ENCODE results near the gene MMP17.

The MMP17 gene

DNA sequence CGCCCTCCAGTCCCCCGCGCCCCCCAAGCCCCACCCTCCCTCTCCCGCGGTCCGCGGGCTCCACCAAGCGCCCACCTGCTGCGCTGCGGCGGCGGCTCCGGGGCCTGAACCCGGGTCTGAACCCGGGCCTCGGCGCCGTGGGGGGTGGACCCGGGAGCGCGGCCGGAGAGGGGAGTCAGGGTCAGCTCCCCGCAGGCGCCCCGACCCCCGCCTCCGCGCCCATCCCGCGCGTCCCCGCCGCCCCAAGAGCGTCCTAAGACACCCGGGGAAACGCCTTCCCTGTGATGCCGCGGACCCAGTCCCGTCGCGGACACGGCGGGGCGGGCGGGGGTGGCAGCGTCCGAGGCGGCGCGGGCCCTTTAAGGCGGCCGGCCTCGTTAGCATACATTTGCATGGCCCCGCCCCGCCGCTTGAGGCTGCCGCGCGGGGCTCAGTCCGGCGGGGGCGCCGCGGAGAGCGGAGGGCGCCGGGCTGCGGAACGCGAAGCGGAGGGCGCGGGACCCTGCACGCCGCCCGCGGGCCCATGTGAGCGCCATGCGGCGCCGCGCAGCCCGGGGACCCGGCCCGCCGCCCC lies at the start of gene MMP17:
TSS of gene MMP17 (plus strand) at position 433 of the 574 bp plus-strand sequence. CDS start at position 535, 102 bp downstream.
- no peak for TF ChIP-seq Cebpa-rat (IDR thresholded peaks at IDR 0.05)
- Histone ChIP-seq H3K9ac (peak within 1 kb of the TSS; percentile 73 to 88 (median 84)), H3K9me3 (replicated peaks in 1 of 11) (no peaks in the 10 kb centered on the region), H3K36me3 (no peaks in the 10 kb centered on the region), H3K4me2 (peak within 1 kb of the TSS; percentile 91 to 100 (median 98)), H3K27me3 (peaks cover 42 to 51% (median 45%) of the 10 kb centered on the region in 11 experiments), H4K20me1 (peaks cover 0 to 46% (median 40%) of the 10 kb centered on the region in 11 experiments; a peak in 19 of 22 replicates), H3K27ac (peak within 1 kb of the TSS in 10 of 11 experiments; percentile 46 to 84 (median 80); a peak in 19 of 22 replicates), H3K4me3 (peak within 1 kb of the TSS; percentile 68 to 85 (median 77)), H3K4me1 (peaks cover 22 to 72% (median 67%) of the 10 kb centered on the region in 10 experiments; a peak in 19 of 20 replicates)

DNA sequence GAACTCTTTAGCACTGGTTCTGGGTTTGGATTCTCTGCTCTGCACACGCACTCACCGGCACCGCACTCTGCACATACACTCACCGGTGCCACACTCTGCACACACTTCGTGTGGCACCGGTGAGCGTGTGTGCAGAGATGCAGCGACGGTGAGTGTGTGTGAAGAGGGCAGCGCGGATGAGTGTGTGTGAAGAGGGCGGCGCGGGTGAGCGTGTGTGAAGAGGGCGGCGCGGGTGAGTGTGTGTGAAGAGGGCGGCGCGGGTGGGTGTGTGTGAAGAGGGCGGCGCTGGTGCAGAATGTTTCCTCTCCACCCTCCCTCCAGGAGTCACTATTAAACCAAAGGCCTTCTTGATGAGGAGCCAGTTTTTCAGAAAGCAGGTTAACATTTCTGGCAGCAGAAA lies 49.2 kb upstream of the MMP17 start:
- Histone ChIP-seq H3K4me2 (no peak overlapping the region), H3K27me3 (no peaks in the 10 kb centered on the region), H4K20me1 (peaks cover 0 to 25% (median 2%) of the 10 kb centered on the region in 11 experiments; a peak in 9 of 22 replicates), H3K4me1 (peaks cover 53 to 71% (median 62%) of the 10 kb centered on the region in 10 experiments), H3K9me3 (replicated peaks in 1 of 11) (no peaks in the 10 kb centered on the region), H3K4me3 (no peak overlapping the region), H3K9ac (no peak overlapping the region), H3K36me3 (peaks cover 46 to 55% (median 50%) of the 10 kb centered on the region in 11 experiments), H3K27ac (no peak overlapping the region; a peak in 1 of 22 replicates)
- no peak for TF ChIP-seq Cebpa-rat (IDR thresholded peaks at IDR 0.05)

DNA sequence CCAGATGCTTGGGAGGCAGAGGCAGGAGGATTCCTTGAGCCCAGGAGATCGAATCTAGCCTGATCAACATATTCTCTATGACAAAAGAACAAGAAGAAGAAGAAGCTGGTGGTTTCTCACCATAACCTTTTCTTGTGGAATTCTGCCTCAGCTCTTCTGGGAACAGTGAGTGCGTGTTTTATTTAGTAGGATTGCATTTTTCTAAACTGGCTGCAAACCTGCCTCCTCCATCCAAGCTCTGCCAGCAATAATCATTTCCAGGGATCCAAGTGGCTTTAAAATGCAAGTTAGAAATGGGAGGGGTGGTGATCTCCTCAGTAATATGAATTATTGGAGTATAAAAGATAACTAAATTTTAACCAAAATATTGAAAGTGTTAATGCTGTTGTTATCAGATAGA lies 46.1 kb upstream of the MMP17 start:
- Histone ChIP-seq H3K4me2 (peak overlapping the region in 10 of 11 experiments; percentile 77 to 93 (median 87); a peak in 20 of 22 replicates), H3K27me3 (no peaks in the 10 kb centered on the region), H4K20me1 (peaks cover 0 to 25% (median 0%) of the 10 kb centered on the region in 11 experiments; a peak in 9 of 22 replicates), H3K9me3 (replicated peaks in 1 of 11) (no peaks in the 10 kb centered on the region), H3K36me3 (peaks cover 56 to 79% (median 74%) of the 10 kb centered on the region in 11 experiments), H3K9ac (peak overlapping the region in 3 of 11 experiments; percentile 0 to 27 (median 20); a peak in 5 of 22 replicates), H3K27ac (peak overlapping the region in 7 of 11 experiments; percentile 31 to 85 (median 77); a peak in 10 of 22 replicates), H3K4me3 (no peak overlapping the region), H3K4me1 (peaks cover 29 to 72% (median 63%) of the 10 kb centered on the region in 10 experiments)
- TF ChIP-seq Cebpa-rat (IDR thresholded peaks at IDR 0.05) = no peak

DNA sequence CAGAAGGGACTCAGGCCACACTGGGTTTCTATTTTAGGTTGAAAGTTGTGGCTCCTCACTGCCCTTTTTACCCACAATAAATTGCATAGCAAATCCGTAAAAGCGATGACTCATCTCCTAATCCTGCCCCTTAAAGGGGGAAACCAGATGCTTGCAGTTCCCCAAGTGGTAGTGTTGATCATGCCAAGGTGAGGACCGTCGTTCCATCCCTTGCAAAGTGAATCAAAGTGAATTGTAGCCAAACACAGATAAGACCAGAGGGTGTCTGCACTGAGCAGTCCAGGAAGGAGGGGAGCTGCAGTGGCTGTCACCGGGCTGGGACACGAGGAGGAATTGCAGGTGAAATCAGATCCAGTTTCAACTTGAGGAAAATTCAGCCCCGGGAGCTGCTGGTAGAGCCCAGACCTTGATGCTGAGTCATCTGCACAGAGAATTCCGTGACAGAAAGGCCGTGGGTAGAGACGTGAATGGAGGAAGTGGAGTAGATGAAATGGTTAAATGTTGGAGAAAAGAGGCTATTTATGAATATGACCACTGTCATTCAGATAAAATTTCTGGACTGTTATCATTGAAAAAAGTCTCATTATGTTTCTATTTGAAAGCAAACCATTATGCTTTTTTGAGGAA lies 44.2 kb upstream of the MMP17 start:
- no peaks in the 10 kb centered on the region for H3K27me3 ChIP-seq
- H3K4me3 ChIP-seq = peak overlapping the region in 4 of 10 experiments; percentile 25 to 41 (median 31); a peak in 4 of 20 replicates
- TF ChIP-seq Cebpa-rat (IDR thresholded peaks at IDR 0.05) = no peak
- H3K9ac ChIP-seq = peak overlapping the region in 10 of 11 experiments; percentile 32 to 72 (median 63); a peak in 15 of 22 replicates
- peak overlapping the region; percentile 69 to 93 (median 87) for H3K4me2 ChIP-seq
- peak overlapping the region in 9 of 11 experiments; percentile 58 to 85 (median 77); a peak in 18 of 22 replicates for H3K27ac ChIP-seq
- peaks cover 0 to 25% (median 0%) of the 10 kb centered on the region in 11 experiments; a peak in 9 of 22 replicates for H4K20me1 ChIP-seq
- H3K9me3 ChIP-seq (replicated peaks in 1 of 11) = peaks cover 0 to 2% (median 0%) of the 10 kb centered on the region in 11 experiments; a peak in 2 of 22 replicates
- H3K4me1 ChIP-seq = peaks cover 29 to 69% (median 63%) of the 10 kb centered on the region in 10 experiments
- H3K36me3 ChIP-seq = peaks cover 61 to 82% (median 78%) of the 10 kb centered on the region in 11 experiments

DNA sequence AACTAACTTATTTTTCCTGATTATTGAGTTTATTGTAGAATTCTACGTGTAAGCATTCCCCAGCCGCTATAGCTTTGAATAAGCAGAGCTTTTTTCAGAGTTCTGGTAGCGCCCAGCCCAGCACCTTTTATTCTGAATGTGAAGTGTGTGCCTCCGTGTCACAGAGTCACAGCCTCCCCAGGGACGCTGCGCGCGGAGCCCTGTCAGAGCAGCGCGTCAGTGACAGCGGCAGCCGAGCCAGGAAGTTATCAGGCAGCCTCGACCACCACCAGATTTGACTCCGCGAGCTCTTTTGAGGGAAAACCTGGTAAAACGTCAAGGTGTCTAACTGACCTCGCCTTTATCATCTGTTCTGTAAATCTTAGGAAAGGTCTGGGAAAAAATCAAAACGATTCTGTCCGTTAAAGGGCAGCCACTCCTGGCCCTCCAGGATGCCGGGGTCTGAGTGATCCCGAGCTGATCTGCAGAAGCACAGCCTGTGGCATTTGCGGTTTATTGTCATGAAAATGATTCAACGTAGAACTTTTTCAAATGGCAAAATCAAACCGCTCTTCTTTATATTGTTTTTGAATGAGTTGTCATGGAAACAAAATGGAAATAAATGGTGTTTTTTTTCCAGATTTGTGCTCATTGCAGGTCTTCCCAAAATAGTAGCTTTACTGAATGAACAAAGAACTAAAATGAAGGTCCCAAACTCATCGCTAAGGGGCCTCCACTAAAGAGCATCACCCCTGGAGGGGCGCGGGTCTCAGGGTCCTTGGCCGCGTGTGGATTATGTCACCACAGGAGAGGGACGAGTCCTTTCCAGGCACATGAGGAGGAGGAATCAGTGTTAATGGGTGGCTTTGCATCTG lies 43.1 kb upstream of the MMP17 start:
- Histone ChIP-seq H3K27ac (peak overlapping the region in 8 of 11 experiments; percentile 58 to 85 (median 76); a peak in 13 of 22 replicates), H3K4me1 (peaks cover 29 to 66% (median 61%) of the 10 kb centered on the region in 10 experiments), H4K20me1 (peaks cover 0 to 25% (median 0%) of the 10 kb centered on the region in 11 experiments; a peak in 9 of 22 replicates), H3K9me3 (replicated peaks in 1 of 11) (peaks cover 0 to 12% (median 6%) of the 10 kb centered on the region in 11 experiments; a peak in 19 of 22 replicates), H3K27me3 (no peaks in the 10 kb centered on the region), H3K4me3 (no peak overlapping the region), H3K36me3 (peaks cover 61 to 82% (median 78%) of the 10 kb centered on the region in 11 experiments), H3K4me2 (peak overlapping the region; percentile 69 to 93 (median 87); a peak in 19 of 22 replicates), H3K9ac (peak overlapping the region in 2 of 11 experiments; percentile 38 to 69; a peak in 2 of 22 replicates)
- TF ChIP-seq Cebpa-rat (IDR thresholded peaks at IDR 0.05) = no peak

DNA sequence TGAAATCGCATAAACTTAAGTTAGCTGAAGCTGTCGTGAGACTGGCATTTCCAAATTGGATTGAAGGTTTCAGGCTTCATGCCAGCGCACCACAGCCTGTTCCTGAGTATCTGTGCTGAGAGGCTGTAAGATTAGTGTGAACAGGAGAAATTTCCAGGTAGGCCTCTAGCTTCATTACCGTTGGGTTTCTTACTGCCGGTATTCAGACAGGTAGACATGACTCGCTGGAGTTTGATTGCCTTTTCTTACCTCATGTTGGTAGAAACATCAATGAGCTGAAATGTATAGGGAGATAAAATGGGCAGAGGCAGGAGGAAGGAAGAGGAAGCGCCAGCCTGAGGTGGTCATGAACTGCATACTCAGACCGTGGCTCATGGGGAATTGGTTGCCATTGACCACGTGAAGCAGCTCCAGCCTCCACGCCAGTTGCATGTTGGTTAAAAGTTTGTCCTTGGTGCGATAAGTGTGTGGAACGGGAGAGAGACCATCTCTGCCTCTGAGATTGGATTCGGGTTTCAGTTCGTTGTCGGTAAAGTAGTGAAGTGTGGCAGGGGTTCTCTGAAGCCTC lies 42.3 kb upstream of the MMP17 start:
- Histone ChIP-seq H4K20me1 (peaks cover 0 to 25% (median 0%) of the 10 kb centered on the region in 11 experiments; a peak in 9 of 22 replicates), H3K4me1 (peaks cover 29 to 59% (median 57%) of the 10 kb centered on the region in 10 experiments), H3K27me3 (no peaks in the 10 kb centered on the region), H3K4me2 (peak overlapping the region in 9 of 11 experiments; percentile 77 to 93 (median 87); a peak in 18 of 22 replicates), H3K4me3 (no peak overlapping the region), H3K9me3 (replicated peaks in 1 of 11) (peaks cover 0 to 19% (median 13%) of the 10 kb centered on the region in 11 experiments; a peak in 19 of 22 replicates), H3K36me3 (peaks cover 61 to 82% (median 78%) of the 10 kb centered on the region in 11 experiments), H3K9ac (peak overlapping the region in 2 of 11 experiments; percentile 31 to 38; a peak in 1 of 22 replicates), H3K27ac (peak overlapping the region in 6 of 11 experiments; percentile 19 to 85 (median 42); a peak in 11 of 22 replicates)
- TF ChIP-seq Cebpa-rat (IDR thresholded peaks at IDR 0.05) = no peak

DNA sequence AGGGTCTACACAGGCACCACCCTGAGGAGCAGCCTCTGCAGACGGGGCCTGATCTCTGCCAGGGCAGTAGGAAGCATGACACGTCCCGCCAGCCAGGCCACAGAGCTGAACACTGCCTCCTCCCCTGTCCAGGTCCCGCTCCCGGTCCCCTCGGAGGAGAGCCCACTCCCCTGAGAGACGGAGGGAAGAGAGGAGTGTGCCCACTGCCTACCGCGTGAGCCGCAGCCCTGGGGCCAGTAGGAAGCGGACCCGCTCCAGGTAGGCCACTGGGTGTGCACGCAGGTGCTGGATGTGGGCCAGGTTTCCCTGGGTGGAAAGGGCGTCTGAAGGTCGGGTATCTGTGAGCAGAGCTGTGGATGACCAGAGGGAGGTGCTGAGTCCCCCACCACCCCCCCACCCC lies 41.9 kb upstream of the MMP17 start:
- H3K9ac ChIP-seq = 0 out of 22 replicates have a peak overlapping the region, but pooled peaks of 1 of the 11 experiments have one; percentile 31
- H3K9me3 ChIP-seq (replicated peaks in 1 of 11) = peaks cover 0 to 20% (median 16%) of the 10 kb centered on the region in 11 experiments; a peak in 19 of 22 replicates
- peak overlapping the region in 6 of 11 experiments; percentile 19 to 85 (median 42); a peak in 11 of 22 replicates for H3K27ac ChIP-seq
- H3K36me3 ChIP-seq = peaks cover 64 to 82% (median 80%) of the 10 kb centered on the region in 11 experiments
- no peaks in the 10 kb centered on the region for H3K27me3 ChIP-seq
- H3K4me1 ChIP-seq = peaks cover 29 to 59% (median 56%) of the 10 kb centered on the region in 10 experiments
- TF ChIP-seq Cebpa-rat (IDR thresholded peaks at IDR 0.05) = no peak
- peaks cover 0 to 25% (median 0%) of the 10 kb centered on the region in 11 experiments; a peak in 9 of 22 replicates for H4K20me1 ChIP-seq
- no peak overlapping the region for H3K4me3 ChIP-seq
- H3K4me2 ChIP-seq = peak overlapping the region in 9 of 11 experiments; percentile 77 to 93 (median 87); a peak in 18 of 22 replicates
